Measurements from ENCODE around the gene TMEM170B. TPM values are rescaled to one million over a fixed set of nuclear protein-coding genes. Genes with fewer than 3 reads are reported as not detected.

TMEM170B gene
- total and polyA plus RNA-seq, 2 of the 8 experiments (the other 6 are each of a cell fraction or from before 2014, with no cell fraction given) = 0.80 to 4.3 TPM

GRCh38 chr6:11632795-11633511 lies 95.4 kb downstream of the TMEM170B start:
- Histone ChIP-seq H3K9me3 (ENCODE audit: insufficient read depth in 2 of 2, low read depth in 1 of 2, low read length in 1 of 2) (no peaks in the 10 kb centered on the region), H3K27ac (ENCODE audit: low read depth, low read length) (no peak overlapping the region), H3K4me2 (ENCODE audit: insufficient read depth in 1 of 2, low read depth in 2 of 2, low read length in 2 of 2) (no peak overlapping the region), H2BK15ac (ENCODE audit: low read length) (no peak overlapping the region; the same call in 1 of the 2 replicates), H3K4me1 (replicated peaks in 1 of 4; ENCODE audit: control insufficient read depth in 3 of 4, insufficient read depth in 4 of 4, low read length in 3 of 4) (peaks cover 0 to 2% (median 0%) of the 10 kb centered on the region in 4 experiments; a peak in 1 of 7 replicates), H3K56ac (replicated peaks; ENCODE audit: insufficient read length, low read depth, low read length) (no peak overlapping the region), H3K27me3 (replicated peaks in 1 of 4; ENCODE audit: control insufficient read depth in 3 of 4, extremely low read depth in 1 of 4, insufficient read depth in 3 of 4, low read length in 3 of 4) (no peaks in the 10 kb centered on the region), H4K8ac (ENCODE audit: extremely low read depth, insufficient read depth, low read length) (peak overlapping the region; percentile 71), H3K4ac (replicated peaks; ENCODE audit: insufficient read length, low read depth, low read length) (no peak overlapping the region), H3K79me1 (ENCODE audit: low read depth, low read length) (no peaks in the 10 kb centered on the region), H2AK5ac (ENCODE audit: low read depth, low read length) (no peak overlapping the region), H3K18ac (ENCODE audit: extremely low read depth, low read length) (no peak overlapping the region), H4K5ac (ENCODE audit: insufficient read length, low read depth, low read length) (no peak overlapping the region), H3K23ac (ENCODE audit: insufficient read length) (no peak overlapping the region), H4K91ac (replicated peaks; ENCODE audit: insufficient read length, low read length) (no peak overlapping the region), H2BK12ac (ENCODE audit: low read depth, low read length) (no peak overlapping the region), H3K36me3 (ENCODE audit: control insufficient read depth in 2 of 4, insufficient read depth in 4 of 4, low read length in 3 of 4) (no peaks in the 10 kb centered on the region), H3K14ac (ENCODE audit: insufficient read length) (no peak overlapping the region), H3K4me3 (ENCODE audit: extremely low read depth in 1 of 4, insufficient read depth in 2 of 4, low read depth in 3 of 4, low read length in 4 of 4) (no peak overlapping the region), H4K20me1 (replicated peaks in 1 of 2; ENCODE audit: control insufficient read depth in 1 of 2, insufficient read depth in 2 of 2, low read length in 2 of 2) (no peaks in the 10 kb centered on the region), H3K79me2 (ENCODE audit: control insufficient read depth in 1 of 2, insufficient read depth in 2 of 2, low read length in 2 of 2) (no peaks in the 10 kb centered on the region), H2BK120ac (replicated peaks; ENCODE audit: low read depth, low read length) (no peak overlapping the region), H3K23me2 (ENCODE audit: low read depth, low read length) (no peaks in the 10 kb centered on the region), H3K9ac (replicated peaks in 1 of 4; ENCODE audit: extremely low read depth in 1 of 4, low read depth in 3 of 4, low read length in 3 of 4) (no peak overlapping the region), H2AFZ (ENCODE audit: low read length) (no peak overlapping the region), H2BK5ac (ENCODE audit: low read depth, low read length) (no peak overlapping the region), H2BK20ac (ENCODE audit: low read length) (no peak overlapping the region)
- WGBS, 2 experiments (ENCODE audit: extremely low coverage in 1 of 2, insufficient coverage in 1 of 2, insufficient read length in 1 of 2, insufficient replicate concordance in 2 of 2, low coverage in 1 of 2, low lambda C conversion rate in 2 of 2, missing lambda C conversion rate in 1 of 2) = 82% methylated on average over 11 of the region's 11 CpGs; no CpG with 5 or more reads in 1 of the 2 experiments
- ChIA-PET POLR2A (ENCODE audit: partially characterized antibody) (no interaction called here), CTCF (ENCODE audit: partially characterized antibody) (interaction anchor here (0.7 to 1.2 kb wide), 3 partner anchors 23 to 37 kb away, joined by 3 to 4 read pairs (median 3); no protein-coding TSS in a partner anchor)
- DNase-seq (ENCODE audit: low read depth in 1 of 2, low spot score in 2 of 2) = no peak
- no peak for FAIRE-seq
- no peak for TF ChIP-seq MAX (IDR thresholded peaks at IDR 0.05)
- 0 out of 2 replicates have a peak, but pooled peaks have one; percentile 32 for TF ChIP-seq TEAD4 (IDR thresholded peaks at IDR 0.05; ENCODE audit: low read depth, low read length)
